Gastrocnemius medialis (tissue), 4 donors: Measurements from ENCODE around the gene CARM1. TPM values are rescaled to one million over a fixed set of nuclear protein-coding genes. Genes with fewer than 3 reads are reported as not detected.

Experiments
- ATAC-seq, 2 donors: fragments of 150-250 bp; one replicate each; pipeline ENCODE4 v1.9.1; 2016
- DNase-seq, 2 donors: peaks; one replicate each; pipeline ENCODE4 v3.0.0-alpha.2; 2019
- H3K27ac ChIP-seq, 4 donors: fragments of 200-600 bp; sonication (generic); 1 replicate in 1 of 4; 2 replicates in 3 of 4; pipeline ENCODE4 v1.5.1; 2016 to 2018; ENCODE audit warnings: mild to moderate bottlenecking in 2 of 4, moderate library complexity in 1 of 4
- H3K27me3 ChIP-seq, 3 donors: fragments of 200-600 bp; sonication (generic) in 2 of 3; 1 replicate in 1 of 3; 2 replicates in 2 of 3; pipeline versions ENCODE4 v1.5.1 to v1.6.0; 2016 to 2019; ENCODE audit warnings: mild to moderate bottlenecking in 1 of 3, moderate library complexity in 1 of 3
- H3K36me3 ChIP-seq, 2 donors: fragments of 200-600 bp; sonication (generic) in 1 of 2; one replicate each; pipeline ENCODE4 v1.5.1; 2017 to 2018
- H3K4me1 ChIP-seq, 2 donors: fragments of 200-600 bp; sonication (generic) in 1 of 2; one replicate each; pipeline ENCODE4 v1.5.1; 2016 to 2017; ENCODE audit warnings: mild to moderate bottlenecking in 2 of 2
- H3K4me3 ChIP-seq, 4 donors: fragments of 200-600 bp; sonication (generic) in 3 of 4; 1 replicate in 1 of 4; 2 replicates in 3 of 4; pipeline ENCODE4 v1.5.1; 2016 to 2019; ENCODE audit warnings: mild to moderate bottlenecking in 2 of 4
- H3K9me3 ChIP-seq, 3 donors: fragments of 200-600 bp; sonication (generic) in 2 of 3; 1 replicate in 1 of 3; 2 replicates in 2 of 3; pipeline ENCODE4 v1.5.1; 2016 to 2019
- CTCF ChIP-seq, 5 experiments: fragments of 450-650 bp in 3 of 5; fragments of 200-600 bp in 2 of 5; sonication (generic) in 2 of 5; IDR thresholded peaks in 4 of 5; conservative IDR thresholded peaks in 1 of 5; 1 replicate in 4 of 5; 2 replicates in 1 of 5; pipeline ENCODE4 v1.5.1; 2016 to 2019; ENCODE audit warnings: antibody characterized with exemption in 5 of 5, mild to moderate bottlenecking in 3 of 5, moderate library complexity in 3 of 5
- POLR2A ChIP-seq, 2 donors: fragments of 450-650 bp; IDR thresholded peaks; one replicate each; pipeline ENCODE4 v1.6.1; 2017; ENCODE audit warnings: antibody characterized with exemption in 2 of 2, mild to moderate bottlenecking in 2 of 2, moderate library complexity in 2 of 2
- in situ Hi-C, 4 donors: fragments of 200-750 bp; cut with MboI; loops; one replicate each; pipeline versions ENCODE4 v1.15.0 to v1.8.0; 2017; ENCODE audit warnings: low sequenced_read_pairs in 4 of 4
- intact Hi-C: fragments of 100-400 bp; cut with DNase I; formaldehyde crosslinking; loops from one replicate; pipeline ENCODE4 v1.15.1; 2023; ENCODE audit warnings: low total_unique reads
- total RNA-seq, 4 donors: library from RNA; depleted of rRNA; stranded (reverse); fragments of >200 nt; gene quantifications; one replicate each; pipeline versions ENCODE4 v1.1.0 to v1.2.3, GENCODE V29; 2016

CARM1 gene
- 10 to 100 TPM; 31.2 to 58.5 (median 53.0) TPM for total RNA-seq

DNA sequence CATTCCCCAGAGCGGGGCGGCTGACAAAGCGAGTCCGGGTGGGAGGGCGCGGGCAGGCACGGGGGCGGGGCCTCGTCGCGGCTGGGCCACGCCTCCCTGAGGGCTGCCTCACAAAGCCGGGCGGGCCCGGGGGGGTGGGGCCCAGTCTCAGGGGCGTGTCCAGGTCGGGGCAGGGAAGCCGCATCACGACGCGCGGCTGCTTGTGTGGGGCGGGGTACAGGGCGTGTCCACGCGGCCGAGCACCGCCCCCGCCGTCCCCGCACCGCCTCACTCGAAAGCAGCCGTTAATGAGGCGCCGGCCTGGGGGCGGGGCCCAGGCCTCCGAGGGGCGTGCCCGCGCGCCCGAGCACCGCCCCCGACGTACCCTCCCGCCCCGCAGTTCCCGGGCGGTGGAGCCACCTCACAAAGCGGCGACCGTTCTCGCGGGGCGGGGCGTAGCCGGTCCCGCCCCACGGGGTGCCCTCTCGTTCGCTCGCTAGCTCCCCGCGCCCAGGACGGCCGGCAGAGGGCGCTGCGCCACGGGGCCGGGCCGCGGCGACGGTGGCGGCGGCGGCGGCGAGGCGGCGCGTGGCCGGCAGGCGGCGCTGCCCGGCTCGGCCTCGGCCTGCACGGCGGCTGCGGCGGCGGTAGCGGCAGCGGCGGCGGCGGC, at the start of gene CARM1:
CARM1 (plus strand) TSS at position 599 of the 649 bp plus-strand sequence. CDS start 150 bp downstream, outside the sequence.
- peak within 1 kb of the TSS; percentile 66 to 86 (median 78) for H3K4me3 ChIP-seq
- no peak for TF ChIP-seq POLR2A (IDR thresholded peaks at IDR 0.05)
- TF ChIP-seq CTCF (IDR thresholded peaks at IDR 0.05 in 4 of 5, conservative IDR thresholded peaks at IDR 0.05 in 1 of 5): peak in 4 of 5 experiments; percentile 84 to 95 (median 94)
- peak within 1 kb of the TSS; percentile 89 to 98 (median 94) for H3K27ac ChIP-seq
- no peaks in the 10 kb centered on the region for H3K9me3 ChIP-seq
- H3K27me3 ChIP-seq: no peaks in the 10 kb centered on the region
- peaks cover 19 to 23% of the 10 kb centered on the region in 2 donors for H3K4me1 ChIP-seq
- ATAC-seq: peak; percentile 80 to 81
- in situ Hi-C loops (loop anchor here in 3 of 4 donors (5.0 to 10.0 kb wide), 3 partner anchors 54 to 64 kb away; partner anchors contain the start of genes TIMM29 (in 2 of the 3) and YIPF2 (in 2 of the 3)), intact Hi-C loops (loop anchor here (1.0 to 5.0 kb wide), 5 partner anchors 34 to 304 kb away; partner anchors contain the start of genes CDKN2D, KRI1, TIMM29 and TMED1)
- peak; percentile 96 to 99 for DNase-seq
- H3K36me3 ChIP-seq: no peaks in the 10 kb centered on the region

GRCh38 chr19:10823690-10824089, 47.7 kb upstream of the CARM1 start:
- H3K9me3 ChIP-seq: no peaks in the 10 kb centered on the region
- in situ Hi-C loops (no loop called here), intact Hi-C loops (no loop called here)
- no peak for TF ChIP-seq POLR2A (IDR thresholded peaks at IDR 0.05)
- no peak for TF ChIP-seq CTCF (IDR thresholded peaks at IDR 0.05 in 4 of 5, conservative IDR thresholded peaks at IDR 0.05 in 1 of 5)
- no peaks in the 10 kb centered on the region for H3K27me3 ChIP-seq
- no peak for DNase-seq
- no peak for ATAC-seq
- H3K27ac ChIP-seq: no peak overlapping the region
- peaks cover 4 to 5% of the 10 kb centered on the region in 2 donors for H3K4me1 ChIP-seq
- H3K36me3 ChIP-seq: peaks cover 0 to 68% of the 10 kb centered on the region in 2 donors
- H3K4me3 ChIP-seq: no peak overlapping the region

DNA sequence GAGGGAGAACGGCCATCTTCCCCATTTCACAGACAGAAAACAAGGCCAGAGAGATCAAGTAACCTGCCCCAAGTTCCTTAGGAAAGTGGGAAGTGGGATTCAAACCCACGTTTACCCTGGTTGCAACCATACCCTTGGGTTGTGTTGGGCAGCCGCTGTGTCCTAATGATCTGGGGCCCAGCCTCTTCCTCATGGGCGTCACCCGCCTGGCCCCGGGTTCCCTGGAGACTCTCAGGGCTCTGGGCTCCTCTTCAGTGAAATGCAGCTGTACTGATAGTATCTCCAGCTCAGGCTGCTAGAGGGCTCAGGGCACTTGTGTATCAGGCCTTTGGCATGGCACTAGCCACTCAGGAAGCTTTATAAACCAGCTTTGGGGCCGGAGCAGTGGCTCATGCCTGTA, 45.1 kb upstream of the CARM1 start:
- in situ Hi-C loops (no loop called here), intact Hi-C loops (no loop called here)
- no peaks in the 10 kb centered on the region for H3K4me1 ChIP-seq
- TF ChIP-seq POLR2A (IDR thresholded peaks at IDR 0.05) (no peak), CTCF (IDR thresholded peaks at IDR 0.05 in 4 of 5, conservative IDR thresholded peaks at IDR 0.05 in 1 of 5) (no peak)
- no peaks in the 10 kb centered on the region for H3K9me3 ChIP-seq
- H3K4me3 ChIP-seq: no peak overlapping the region
- no peak overlapping the region for H3K27ac ChIP-seq
- ATAC-seq: no peak
- DNase-seq: no peak
- H3K36me3 ChIP-seq: peaks cover 0 to 76% of the 10 kb centered on the region in 2 donors
- H3K27me3 ChIP-seq: no peaks in the 10 kb centered on the region

GRCh38 chr19:10826846-10827245, 44.5 kb upstream of the CARM1 start:
- DNase-seq: no peak
- no peaks in the 10 kb centered on the region for H3K27me3 ChIP-seq
- in situ Hi-C loops: no loop called here
- H3K36me3 ChIP-seq: peaks cover 0 to 72% of the 10 kb centered on the region in 2 donors
- H3K4me3 ChIP-seq: no peak overlapping the region
- intact Hi-C loops: no loop called here
- H3K4me1 ChIP-seq: no peaks in the 10 kb centered on the region
- TF ChIP-seq POLR2A (IDR thresholded peaks at IDR 0.05): no peak
- TF ChIP-seq CTCF (IDR thresholded peaks at IDR 0.05 in 4 of 5, conservative IDR thresholded peaks at IDR 0.05 in 1 of 5): no peak
- ATAC-seq: no peak
- no peaks in the 10 kb centered on the region for H3K9me3 ChIP-seq
- H3K27ac ChIP-seq: no peak overlapping the region
